ENCODE results near the gene RBBP6.
A peak's percentile ranks its signal among the peaks of the same experiment; 100 is the strongest.

Gene RBBP6

DNA sequence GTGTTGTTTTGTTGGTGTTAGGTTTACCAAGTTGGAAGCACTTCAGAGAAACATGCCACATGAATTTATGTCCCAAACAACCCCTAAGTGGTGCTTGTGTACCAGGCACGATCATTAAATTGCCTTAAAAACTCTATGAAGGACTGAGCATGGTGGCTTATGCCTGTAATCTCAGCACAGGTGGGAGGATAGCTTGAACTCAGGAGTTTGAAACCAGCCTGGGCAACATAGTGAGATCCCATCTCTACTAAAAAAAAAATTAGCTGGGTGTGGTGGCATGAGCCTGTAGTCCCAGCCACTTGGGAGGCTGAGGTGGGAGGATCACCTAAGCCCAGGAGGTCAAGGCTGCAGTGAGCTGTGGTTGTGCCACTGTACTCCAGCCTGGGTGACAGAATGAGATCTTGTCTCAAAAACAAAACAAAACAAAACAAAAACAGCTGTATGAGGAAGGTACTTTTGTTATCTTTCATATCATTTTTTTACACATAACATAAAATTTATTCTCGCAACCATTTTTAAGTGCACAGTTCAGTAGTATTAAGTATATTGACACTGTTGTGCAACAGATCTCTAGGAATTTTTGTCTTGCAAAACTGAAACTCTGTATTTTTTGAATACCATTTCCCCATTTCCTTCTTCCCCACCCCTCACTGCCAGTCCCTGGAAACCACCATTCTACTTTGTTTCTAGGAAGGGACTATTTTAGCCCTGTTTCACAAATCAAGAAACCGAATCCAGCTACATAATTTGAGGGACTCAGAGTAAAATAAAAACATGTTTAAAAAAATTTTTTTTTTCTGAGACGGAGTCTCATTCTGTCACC, 14.3 kb upstream of the RBBP6 start:
- TF ChIP-seq, protein P1, sequence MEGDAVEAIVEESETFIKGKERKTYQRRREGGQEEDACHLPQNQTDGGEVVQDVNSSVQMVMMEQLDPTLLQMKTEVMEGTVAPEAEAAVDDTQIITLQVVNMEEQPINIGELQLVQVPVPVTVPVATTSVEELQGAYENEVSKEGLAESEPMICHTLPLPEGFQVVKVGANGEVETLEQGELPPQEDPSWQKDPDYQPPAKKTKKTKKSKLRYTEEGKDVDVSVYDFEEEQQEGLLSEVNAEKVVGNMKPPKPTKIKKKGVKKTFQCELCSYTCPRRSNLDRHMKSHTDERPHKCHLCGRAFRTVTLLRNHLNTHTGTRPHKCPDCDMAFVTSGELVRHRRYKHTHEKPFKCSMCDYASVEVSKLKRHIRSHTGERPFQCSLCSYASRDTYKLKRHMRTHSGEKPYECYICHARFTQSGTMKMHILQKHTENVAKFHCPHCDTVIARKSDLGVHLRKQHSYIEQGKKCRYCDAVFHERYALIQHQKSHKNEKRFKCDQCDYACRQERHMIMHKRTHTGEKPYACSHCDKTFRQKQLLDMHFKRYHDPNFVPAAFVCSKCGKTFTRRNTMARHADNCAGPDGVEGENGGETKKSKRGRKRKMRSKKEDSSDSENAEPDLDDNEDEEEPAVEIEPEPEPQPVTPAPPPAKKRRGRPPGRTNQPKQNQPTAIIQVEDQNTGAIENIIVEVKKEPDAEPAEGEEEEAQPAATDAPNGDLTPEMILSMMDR (conservative IDR thresholded peaks at IDR 0.05; ENCODE audit: low read length), result no peak
- H3K4me3 ChIP-seq (ENCODE audit: low read length), result no peak overlapping the region
- peak; percentile 33 for DNase-seq (ENCODE audit: low read depth)

- TF ChIP-seq, protein P1 (conservative IDR thresholded peaks at IDR 0.05; ENCODE audit: low read length), result no peak
- DNase-seq (ENCODE audit: low read depth), result peak; percentile 81
- no peak overlapping the region for H3K4me3 ChIP-seq (ENCODE audit: low read length)
Observed at GRCh38 chr16:24525970-24526559, 13.3 kb upstream of the RBBP6 start.

DNA sequence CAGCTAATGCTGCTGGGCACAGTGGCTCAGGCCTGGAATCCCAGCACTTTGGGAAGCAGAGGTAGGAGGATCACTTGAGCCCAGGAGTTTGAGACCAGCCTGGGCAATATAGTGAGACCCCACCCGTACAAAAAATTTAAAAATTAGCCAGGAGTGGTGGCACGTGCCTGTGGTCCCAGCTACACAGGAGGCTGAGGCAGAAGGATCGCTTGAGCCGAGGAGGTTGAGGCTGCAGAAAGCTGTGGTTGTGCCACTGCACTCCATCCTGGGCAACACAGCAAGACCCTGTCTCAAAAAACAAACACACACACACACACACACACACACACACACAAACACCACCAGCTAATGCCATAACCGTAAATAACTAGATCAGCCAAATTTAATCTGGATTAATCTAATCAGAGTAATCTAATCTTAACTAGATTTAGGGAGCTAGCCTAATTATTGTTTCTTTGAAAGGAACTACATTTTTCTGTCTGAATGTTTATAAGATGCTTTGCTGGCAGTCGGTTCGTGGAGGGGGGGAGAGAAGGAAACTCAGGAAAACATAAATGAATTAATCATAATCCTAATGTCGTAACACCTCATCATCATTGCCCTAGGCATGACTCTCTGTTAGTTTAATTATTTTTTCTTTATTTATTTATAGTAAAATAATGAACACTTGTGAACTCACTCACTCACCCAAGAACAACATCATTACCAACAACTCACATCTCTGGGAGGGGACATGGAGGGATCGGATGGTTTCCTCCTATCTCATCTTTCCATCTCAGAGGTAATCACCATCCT, 12.5 kb upstream of the RBBP6 start:
- TF ChIP-seq, protein P1 (conservative IDR thresholded peaks at IDR 0.05; ENCODE audit: low read length), result no peak
- DNase-seq (ENCODE audit: low read depth), result no peak
- no peak overlapping the region for H3K4me3 ChIP-seq (ENCODE audit: low read length)

DNA sequence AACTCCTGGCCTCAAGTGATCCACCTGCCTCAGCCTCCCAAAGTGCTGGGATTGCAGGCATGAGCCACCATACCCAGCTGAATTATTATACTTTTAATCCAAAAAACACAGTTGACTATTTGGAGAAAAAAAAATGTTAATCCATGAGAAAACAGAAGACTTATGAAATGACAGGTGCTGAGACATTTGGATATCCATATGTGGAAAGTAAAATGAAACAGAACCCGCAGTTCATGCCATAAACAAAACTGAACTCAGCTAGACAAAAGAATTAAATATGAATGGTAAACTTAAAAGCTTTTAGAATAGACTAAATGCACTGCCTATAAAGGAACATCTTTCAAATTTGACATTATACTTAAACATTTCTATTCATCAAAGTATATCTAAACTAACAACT, 8.2 kb upstream of the RBBP6 start:
- no peak for DNase-seq (ENCODE audit: low read depth)
- TF ChIP-seq, protein P1 (conservative IDR thresholded peaks at IDR 0.05; ENCODE audit: low read length), result no peak
- H3K4me3 ChIP-seq (ENCODE audit: low read length), result no peak overlapping the region

- H3K4me3 ChIP-seq (ENCODE audit: low read length), result no peak overlapping the region
- no peak for DNase-seq (ENCODE audit: low read depth)
- TF ChIP-seq, protein P1 (conservative IDR thresholded peaks at IDR 0.05; ENCODE audit: low read length), result no peak
Observed at GRCh38 chr16:24534620-24535019, 4.7 kb upstream of the RBBP6 start.

DNA sequence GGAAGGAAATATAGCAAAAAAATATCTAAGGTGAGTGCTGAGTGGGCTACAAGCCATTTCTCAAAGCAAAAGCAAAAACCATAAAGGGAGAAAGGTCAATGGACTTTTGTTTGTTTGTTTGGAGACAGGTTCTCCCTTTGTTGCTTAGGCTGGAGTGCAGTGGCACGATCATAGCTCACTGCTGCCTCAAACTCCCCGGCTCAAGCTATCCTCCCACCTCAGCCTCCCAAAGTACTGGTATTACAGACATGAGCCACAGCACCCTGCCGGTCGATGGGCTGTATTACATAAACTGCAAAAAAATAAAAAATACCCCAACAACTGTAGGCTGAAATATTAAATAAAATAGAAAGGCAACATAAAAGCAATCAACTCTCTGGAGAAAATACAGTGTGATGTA, 3.5 kb upstream of the RBBP6 start:
- TF ChIP-seq, protein P1 (conservative IDR thresholded peaks at IDR 0.05; ENCODE audit: low read length), result no peak
- H3K4me3 ChIP-seq (ENCODE audit: low read length), result no peak overlapping the region

More for the DNA sequence above, 3.5 kb upstream of the RBBP6 start:
- no peak for DNase-seq (ENCODE audit: low read depth)

Measured in AG10803 (cell line).